ENCODE measurements around the gene AK8. TPM values are rescaled to one million over a fixed set of nuclear protein-coding genes. Genes with fewer than 3 reads are reported as not detected.
A peak's percentile ranks its signal among the peaks of the same experiment; 100 is the strongest.

AK8 gene
- polyA plus RNA-seq, 4 donors = 3.2 to 4.4 (median 4.1) TPM

- no peak for DNase-seq (ENCODE audit: low read depth in 4 of 4, low spot score in 3 of 4)
These were observed 14.3 kb upstream of the AK8 start for GRCh38 chr9:132892400-132892799.

- no peak for DNase-seq (ENCODE audit: low read depth in 4 of 4, low spot score in 3 of 4)
These were observed 10.1 kb upstream of the AK8 start for GRCh38 chr9:132888151-132888550.

GRCh38 chr9:132887181-132888120 is 9.4 kb upstream of the AK8 start:
- DNase-seq (ENCODE audit: low read depth in 4 of 4, low spot score in 3 of 4) = no peak

- DNase-seq (ENCODE audit: low read depth in 4 of 4, low spot score in 3 of 4) = no peak
These were observed 8.2 kb upstream of the AK8 start for GRCh38 chr9:132886334-132886725.

- no peak for DNase-seq (ENCODE audit: low read depth in 4 of 4, low spot score in 3 of 4)
These were observed 7.7 kb upstream of the AK8 start for GRCh38 chr9:132885720-132886333.

GRCh38 chr9:132883349-132884294 is 5.5 kb upstream of the AK8 start:
- no peak for DNase-seq (ENCODE audit: low read depth in 4 of 4, low spot score in 3 of 4)

DNA sequence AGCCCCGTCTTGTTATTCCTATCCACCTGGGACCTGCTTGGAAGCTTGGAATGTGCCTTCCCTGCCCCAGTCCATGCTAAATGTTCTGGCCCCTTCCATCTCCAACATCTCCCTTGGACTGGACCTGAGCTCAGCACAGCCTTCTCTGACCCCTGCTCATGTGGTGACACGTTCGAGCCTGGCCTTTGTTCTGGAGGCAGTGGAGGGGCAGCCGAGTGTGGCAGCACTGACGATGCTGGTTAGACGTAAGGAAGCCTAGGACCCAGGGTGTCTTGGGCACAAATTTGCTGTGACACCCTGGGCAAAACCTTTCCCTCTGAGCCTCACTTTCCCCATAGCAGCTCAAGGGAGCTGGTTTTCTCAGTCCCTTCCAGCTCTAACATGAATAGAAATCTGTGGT is 4.5 kb upstream of the AK8 start:
- DNase-seq (ENCODE audit: low read depth in 4 of 4, low spot score in 3 of 4) = no peak

- DNase-seq (ENCODE audit: low read depth in 4 of 4, low spot score in 3 of 4) = no peak
These were observed 3.7 kb upstream of the AK8 start for GRCh38 chr9:132881826-132882225.

DNA sequence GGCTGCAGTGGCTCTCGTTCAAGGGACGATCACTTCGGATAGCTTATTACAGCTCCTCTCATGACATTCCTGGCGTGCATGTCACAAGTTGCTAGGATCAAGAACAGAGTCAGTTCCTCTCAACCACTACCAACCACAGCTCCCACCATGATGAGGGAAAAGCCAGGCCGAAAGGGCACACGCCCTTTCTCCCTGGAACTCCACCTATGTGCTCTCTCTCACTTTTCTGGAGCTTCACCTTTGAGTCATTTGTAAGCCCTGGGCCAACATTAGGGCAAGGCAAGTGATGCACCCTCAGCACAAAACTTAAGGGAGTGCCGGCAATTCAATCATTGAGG is 2.2 kb upstream of the AK8 start:
- no peak for DNase-seq (ENCODE audit: low read depth in 4 of 4, low spot score in 3 of 4)

DNA sequence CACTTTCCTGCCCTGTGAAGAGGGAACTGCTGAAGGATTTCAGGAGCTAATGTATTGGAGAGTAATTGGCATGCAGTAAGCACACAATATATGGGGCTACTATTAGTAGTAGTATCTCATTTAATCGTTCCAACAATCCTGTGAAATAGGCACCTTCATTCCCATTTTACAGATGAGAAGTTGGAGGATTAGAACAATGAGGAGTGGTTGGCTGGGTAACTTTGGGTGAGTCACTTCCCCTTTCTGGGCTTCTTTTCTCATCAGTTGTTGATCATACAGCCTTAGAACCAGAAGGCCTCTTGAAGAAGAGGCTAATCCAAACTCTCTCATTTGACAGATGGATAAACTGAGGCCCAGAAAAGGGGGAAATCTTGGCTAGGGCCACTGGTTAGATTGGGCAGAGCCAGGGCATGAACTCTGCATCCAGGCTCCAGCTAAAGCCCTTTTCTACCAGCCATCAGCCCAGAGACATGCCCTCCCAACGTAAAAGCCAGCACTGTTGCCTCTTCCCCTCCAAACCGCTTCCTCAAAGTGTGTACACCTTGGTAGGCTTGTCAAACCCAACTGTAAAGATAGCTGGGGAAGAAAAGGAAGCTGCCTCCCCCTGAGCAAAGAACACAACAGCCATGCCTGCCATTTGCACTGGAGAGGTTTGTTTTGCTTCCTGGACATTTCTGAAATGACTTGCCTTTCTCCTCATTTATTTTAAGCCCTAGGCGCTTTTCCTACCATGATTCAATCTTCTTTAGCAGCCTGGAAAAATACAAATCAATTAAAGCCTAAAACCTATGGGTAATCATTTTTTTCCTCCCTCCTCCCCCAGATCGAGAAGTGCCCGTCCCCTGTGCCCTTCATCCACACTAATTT is 1.6 kb upstream of the AK8 start:
- DNase-seq (ENCODE audit: low read depth in 4 of 4, low spot score in 3 of 4) = no peak

DNA sequence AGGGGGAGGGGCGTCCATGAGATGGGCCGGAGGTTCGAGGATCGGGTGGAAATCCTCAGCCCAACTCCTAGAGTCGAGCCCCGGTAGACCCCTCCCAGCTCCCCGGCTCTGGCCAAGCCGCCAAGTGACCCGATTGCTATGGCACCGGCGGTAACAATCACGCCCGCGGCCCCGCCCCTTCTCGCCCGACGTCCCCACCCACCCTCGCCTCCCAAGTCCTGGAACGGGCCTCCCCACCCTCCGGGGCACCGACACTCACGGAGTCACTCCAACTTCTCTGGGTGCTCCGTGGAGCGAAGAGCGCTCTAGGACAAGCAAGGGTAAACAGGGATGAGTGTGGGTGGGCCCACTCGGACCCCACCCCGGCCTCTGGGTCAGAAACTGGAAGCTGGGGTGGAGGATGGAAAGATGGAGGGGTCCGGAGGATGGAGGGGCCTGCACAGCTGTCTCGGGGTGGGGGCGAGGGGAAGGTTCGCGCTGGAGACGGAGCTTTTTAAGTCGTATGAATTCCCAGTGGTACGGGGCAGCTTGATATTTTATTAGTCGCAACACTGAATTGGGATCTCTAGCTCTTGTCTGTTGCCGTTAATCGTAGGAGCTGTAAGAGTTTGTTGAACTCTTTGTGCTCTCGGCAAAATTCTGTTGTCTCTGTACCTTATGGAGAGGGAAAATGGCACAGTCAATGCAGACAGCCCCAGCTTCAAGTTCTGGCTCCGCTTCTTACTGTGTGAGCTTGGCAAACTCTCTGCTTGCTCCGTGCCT is 792 bp upstream of the AK8 start, which contains the start of gene SPACA9:
Gene SPACA9 (plus strand): TSS at position 204 of the 762 bp plus-strand sequence. CDS start 5,050 bp downstream, outside the sequence.
- peak in 3 of 4 donors; percentile 35 to 52 (median 45) for DNase-seq (ENCODE audit: low read depth in 4 of 4, low spot score in 3 of 4)

DNA sequence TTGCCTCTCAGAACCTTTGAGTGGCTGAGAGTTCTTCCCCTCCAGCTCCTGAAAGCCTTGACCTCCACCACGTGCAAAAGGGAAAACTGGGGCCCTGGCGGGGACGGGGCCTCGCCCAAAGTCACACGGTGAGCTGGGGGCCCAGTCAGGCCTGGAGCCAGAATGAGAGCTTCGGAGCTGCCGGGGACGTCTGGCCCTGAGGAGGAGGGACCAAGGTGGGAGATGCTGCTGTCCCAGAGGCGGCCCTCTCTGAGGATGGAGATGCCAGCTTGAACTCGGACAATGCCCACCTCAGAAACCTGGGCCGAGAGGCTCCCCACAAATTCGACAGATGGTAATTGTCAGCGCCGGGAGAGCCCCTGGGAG is 643 bp downstream of the AK8 start:
- no peak for DNase-seq (ENCODE audit: low read depth in 4 of 4, low spot score in 3 of 4)

- no peak for DNase-seq (ENCODE audit: low read depth in 4 of 4, low spot score in 3 of 4)
These were observed 1.2 kb downstream of the AK8 start for GRCh38 chr9:132876849-132877248.

DNA sequence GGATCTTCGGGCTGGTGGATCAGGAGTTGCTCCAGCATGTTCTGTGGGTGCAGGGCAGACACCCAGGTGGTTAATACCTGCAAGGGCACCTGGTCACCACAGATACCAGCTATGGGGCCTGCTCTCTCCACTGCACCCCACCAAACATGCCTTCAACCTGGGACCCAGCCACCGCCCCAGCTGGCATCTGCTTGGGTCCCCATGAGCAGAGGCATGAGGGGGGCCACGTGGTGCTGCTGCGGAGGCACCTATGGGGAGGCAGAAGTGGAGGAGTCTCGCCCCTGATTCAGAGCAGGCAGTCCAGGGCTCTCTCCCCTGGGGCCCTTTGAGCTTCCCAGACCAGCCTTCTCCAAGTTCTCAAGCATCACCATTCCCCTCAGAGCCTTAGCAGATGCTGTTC is 2.9 kb downstream of the AK8 start:
- no peak for DNase-seq (ENCODE audit: low read depth in 4 of 4, low spot score in 3 of 4)

DNA sequence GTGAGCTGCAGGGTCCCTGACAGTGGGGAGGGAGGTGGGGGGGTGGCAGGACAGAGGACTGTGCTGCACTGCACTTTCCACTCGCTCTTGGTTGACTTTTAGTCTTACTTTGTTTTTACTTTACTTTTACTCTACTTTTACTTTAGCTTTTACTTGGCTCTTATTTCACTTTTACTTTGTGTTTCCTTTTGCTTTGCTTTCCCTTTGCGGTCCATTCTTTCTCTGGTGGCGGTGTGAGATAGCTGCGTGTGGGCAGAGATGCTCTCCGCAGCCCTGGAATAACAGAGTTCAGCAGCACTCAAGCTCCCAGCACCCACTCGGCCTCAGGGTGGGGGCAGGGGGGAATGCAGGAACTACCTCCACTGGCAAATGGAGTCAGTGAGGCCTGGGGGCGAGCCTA is 4.7 kb downstream of the AK8 start:
- no peak for DNase-seq (ENCODE audit: low read depth in 4 of 4, low spot score in 3 of 4)

DNA sequence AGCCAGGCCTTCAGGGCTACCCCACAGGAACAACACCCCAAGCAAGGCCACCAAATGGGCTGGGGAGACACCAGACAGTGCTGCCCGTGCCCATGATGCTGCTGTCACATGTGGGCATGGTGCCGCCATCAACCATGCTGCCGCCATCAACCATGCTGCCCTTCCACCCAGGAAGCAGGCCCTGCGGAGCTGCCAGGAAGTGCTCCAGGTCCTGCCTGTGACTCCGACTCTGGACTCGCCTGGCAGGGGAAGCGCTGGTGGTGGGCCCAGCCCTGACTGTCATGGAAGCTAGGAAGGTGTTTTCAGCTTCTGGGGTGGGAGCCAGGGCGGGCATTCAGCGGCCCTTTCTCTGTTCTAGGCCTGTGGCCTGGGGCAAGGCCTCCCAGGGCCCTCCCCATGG is 8.8 kb downstream of the AK8 start:
- DNase-seq (ENCODE audit: low read depth in 4 of 4, low spot score in 3 of 4) = no peak

DNA sequence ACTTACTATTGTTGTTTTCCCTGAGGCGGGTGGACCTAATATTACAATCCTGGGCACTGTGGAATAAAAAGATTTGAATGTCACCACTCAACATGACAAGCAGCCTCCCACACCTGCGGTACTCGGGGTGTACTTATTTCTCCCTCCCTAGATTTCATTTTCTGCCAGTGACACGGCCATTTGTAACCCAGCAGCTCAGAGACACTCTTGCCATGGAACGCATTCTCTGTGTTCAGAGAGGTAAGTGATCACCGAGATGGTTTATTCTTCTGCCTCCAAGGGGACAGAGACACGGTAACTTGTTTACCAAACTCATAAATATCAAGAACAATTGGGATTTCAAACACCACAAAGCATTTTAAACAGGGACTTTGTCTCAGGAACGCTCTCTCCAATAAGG is 11.2 kb downstream of the AK8 start:
- DNase-seq (ENCODE audit: low read depth in 4 of 4, low spot score in 3 of 4) = no peak

- DNase-seq (ENCODE audit: low read depth in 4 of 4, low spot score in 3 of 4) = no peak
These were observed 13.4 kb downstream of the AK8 start for GRCh38 chr9:132864691-132865090.

- no peak for DNase-seq (ENCODE audit: low read depth in 4 of 4, low spot score in 3 of 4)
These were observed 13.8 kb downstream of the AK8 start for GRCh38 chr9:132864277-132864676.
